ENCODE results near the gene PTPRN2.

- TF ChIP-seq, protein P1, sequence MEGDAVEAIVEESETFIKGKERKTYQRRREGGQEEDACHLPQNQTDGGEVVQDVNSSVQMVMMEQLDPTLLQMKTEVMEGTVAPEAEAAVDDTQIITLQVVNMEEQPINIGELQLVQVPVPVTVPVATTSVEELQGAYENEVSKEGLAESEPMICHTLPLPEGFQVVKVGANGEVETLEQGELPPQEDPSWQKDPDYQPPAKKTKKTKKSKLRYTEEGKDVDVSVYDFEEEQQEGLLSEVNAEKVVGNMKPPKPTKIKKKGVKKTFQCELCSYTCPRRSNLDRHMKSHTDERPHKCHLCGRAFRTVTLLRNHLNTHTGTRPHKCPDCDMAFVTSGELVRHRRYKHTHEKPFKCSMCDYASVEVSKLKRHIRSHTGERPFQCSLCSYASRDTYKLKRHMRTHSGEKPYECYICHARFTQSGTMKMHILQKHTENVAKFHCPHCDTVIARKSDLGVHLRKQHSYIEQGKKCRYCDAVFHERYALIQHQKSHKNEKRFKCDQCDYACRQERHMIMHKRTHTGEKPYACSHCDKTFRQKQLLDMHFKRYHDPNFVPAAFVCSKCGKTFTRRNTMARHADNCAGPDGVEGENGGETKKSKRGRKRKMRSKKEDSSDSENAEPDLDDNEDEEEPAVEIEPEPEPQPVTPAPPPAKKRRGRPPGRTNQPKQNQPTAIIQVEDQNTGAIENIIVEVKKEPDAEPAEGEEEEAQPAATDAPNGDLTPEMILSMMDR (conservative IDR thresholded peaks at IDR 0.05 in 1 of 2, IDR thresholded peaks at IDR 0.05 in 1 of 2; ENCODE audit: extremely low read depth in 1 of 2, insufficient read depth in 1 of 2, low read depth in 1 of 2, low read length in 2 of 2) = no peak
- no peak for TF ChIP-seq EZH2 (IDR thresholded peaks at IDR 0.05; ENCODE audit: borderline replicate concordance, low read length)
Measured at GRCh38 chr7:157751406-157751805, 836.2 kb downstream of the PTPRN2 start.

Measured in mammary epithelial cell (primary cell).